Measurements from ENCODE around the gene TMEM213.
"Not testable (repeated sequence)": the region's sequence is repeated elsewhere in the genome, so short reads cannot be mapped to it uniquely, and the experiment has no call there.

The TMEM213 gene

GRCh38 chr7:138785587-138786437 is 12.0 kb upstream of the TMEM213 start:
- no peak for TF ChIP-seq POU2F2 (IDR thresholded peaks at IDR 0.05; ENCODE audit: low read depth, low read length)
- TF ChIP-seq TAF1 (IDR thresholded peaks at IDR 0.05; ENCODE audit: low read depth, low read length) = no peak
- DNase-seq (ENCODE audit: insufficient read length, low spot score) = no peak
- no peak for FAIRE-seq

- DNase-seq (ENCODE audit: insufficient read length, low spot score) = no peak
- no peak for FAIRE-seq
- no peak for TF ChIP-seq POU2F2 (IDR thresholded peaks at IDR 0.05; ENCODE audit: low read depth, low read length)
Measured at GRCh38 chr7:138796038-138796615, 1.7 kb upstream of the TMEM213 start.

DNA sequence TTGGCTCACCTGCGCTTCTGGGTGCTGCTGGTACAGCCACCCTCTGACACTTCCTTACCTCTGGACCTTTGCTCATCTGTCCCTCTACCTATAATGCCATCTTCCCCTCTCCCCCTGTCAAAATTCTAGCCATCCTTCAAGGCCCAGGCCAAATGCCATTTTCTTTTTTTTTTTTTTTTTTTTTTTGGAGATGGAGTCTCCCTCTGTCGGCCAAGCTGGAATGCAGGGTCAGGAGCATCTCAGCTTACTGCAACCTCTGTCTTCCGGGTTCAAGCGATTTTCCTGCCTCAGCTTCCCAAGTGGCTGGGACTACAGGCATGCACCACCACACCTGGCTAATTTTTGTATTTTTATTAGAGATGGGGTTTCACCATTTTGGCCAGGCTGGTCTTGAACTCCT is 748 bp upstream of the TMEM213 start:
- not testable (repeated sequence) for DNase-seq (ENCODE audit: insufficient read length, low spot score); FAIRE-seq

DNA sequence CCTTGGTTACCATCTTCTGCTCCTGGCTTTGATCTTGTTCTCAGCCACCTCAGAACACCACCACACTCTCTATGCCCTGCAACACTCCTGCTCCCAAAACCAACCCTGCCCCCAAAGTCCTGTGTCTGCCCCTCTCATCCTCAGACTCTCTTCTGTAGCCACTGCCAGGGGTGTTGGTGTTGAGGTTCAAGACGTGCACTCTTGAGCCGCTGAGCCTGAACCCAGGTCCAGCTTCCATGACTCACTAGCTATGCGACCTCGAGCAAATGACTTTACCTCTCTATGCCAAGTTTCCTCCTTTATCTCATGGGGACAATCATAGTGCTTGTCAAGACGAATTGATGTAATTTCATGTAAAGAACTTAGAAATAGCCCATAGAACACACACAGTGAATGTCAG is 1.0 kb downstream of the TMEM213 start:
- TF ChIP-seq SPI1 (IDR thresholded peaks at IDR 0.05; ENCODE audit: low read depth, low read length) (no peak), POLR2A (IDR thresholded peaks at IDR 0.05; ENCODE audit: low read depth, low read length) (no peak), TAF1 (IDR thresholded peaks at IDR 0.05; ENCODE audit: low read depth, low read length) (no peak), POLR2AphosphoS5 (IDR thresholded peaks at IDR 0.05; ENCODE audit: low read depth, low read length) (no peak), POU2F2 (IDR thresholded peaks at IDR 0.05; ENCODE audit: low read depth, low read length) (no peak), PAX5 (IDR thresholded peaks at IDR 0.05; ENCODE audit: insufficient read depth, low read length, severe bottlenecking) (no peak)
- DNase-seq (ENCODE audit: insufficient read length, low spot score) (no peak), FAIRE-seq (no peak)

GRCh38 chr7:138799336-138800000 is 1.7 kb downstream of the TMEM213 start:
- TF ChIP-seq POLR2AphosphoS5 (IDR thresholded peaks at IDR 0.05; ENCODE audit: low read depth, low read length) (no peak), POU2F2 (IDR thresholded peaks at IDR 0.05; ENCODE audit: low read depth, low read length) (no peak), POLR2A (IDR thresholded peaks at IDR 0.05; ENCODE audit: low read depth, low read length) (no peak), SPI1 (IDR thresholded peaks at IDR 0.05; ENCODE audit: low read depth, low read length) (no peak), TAF1 (IDR thresholded peaks at IDR 0.05; ENCODE audit: low read depth, low read length) (no peak), PAX5 (IDR thresholded peaks at IDR 0.05; ENCODE audit: insufficient read depth, low read length, severe bottlenecking) (no peak)
- no peak for DNase-seq (ENCODE audit: insufficient read length, low spot score)
- no peak for FAIRE-seq

DNA sequence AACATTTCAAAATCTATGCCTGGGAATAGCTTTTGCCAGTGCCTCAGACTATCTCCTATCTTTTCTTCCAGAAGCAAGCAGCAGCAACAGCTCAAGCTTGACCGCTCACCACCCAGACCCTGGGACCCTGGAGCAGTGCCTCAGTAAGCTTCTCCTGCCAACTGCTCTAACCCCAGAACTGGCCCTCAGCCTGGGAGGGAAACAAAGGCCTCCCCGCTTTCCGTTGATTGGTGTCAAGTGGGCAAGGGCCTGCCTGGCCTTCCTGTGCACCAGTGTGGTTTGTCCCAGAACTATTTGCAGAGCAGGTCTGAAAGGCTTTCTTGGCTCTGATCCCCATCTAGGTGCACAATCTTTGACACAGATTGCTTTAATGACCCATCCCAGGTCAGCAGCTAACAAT is 3.5 kb downstream of the TMEM213 start:
- DNase-seq (ENCODE audit: insufficient read length, low spot score) (no peak), FAIRE-seq (no peak)

DNA sequence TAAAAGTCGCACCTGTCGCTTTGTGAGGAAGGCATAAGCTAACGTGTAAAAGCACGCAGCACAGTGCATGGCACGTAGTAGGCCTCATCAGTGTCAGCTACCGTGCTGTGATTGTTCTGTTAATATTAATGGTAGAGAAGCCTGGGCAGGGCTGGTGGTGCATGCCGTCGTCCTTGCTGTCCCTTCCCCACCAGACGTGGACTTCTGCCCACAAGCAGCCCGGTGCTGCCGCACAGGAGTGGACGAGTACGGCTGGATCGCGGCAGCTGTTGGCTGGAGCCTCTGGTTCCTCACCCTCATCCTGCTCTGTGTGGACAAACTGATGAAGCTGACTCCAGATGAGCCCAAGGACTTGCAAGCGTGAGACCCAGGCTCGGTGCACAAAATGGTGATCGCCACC is 4.9 kb downstream of the TMEM213 start:
- FAIRE-seq = no peak

More for the DNA sequence above, 3.5 kb downstream of the TMEM213 start:
- TF ChIP-seq POLR2A (IDR thresholded peaks at IDR 0.05; ENCODE audit: low read depth, low read length) (no peak), PAX5 (IDR thresholded peaks at IDR 0.05; ENCODE audit: insufficient read depth, low read length, severe bottlenecking) (no peak), POU2F2 (IDR thresholded peaks at IDR 0.05; ENCODE audit: low read depth, low read length) (no peak), TAF1 (IDR thresholded peaks at IDR 0.05; ENCODE audit: low read depth, low read length) (no peak), SPI1 (IDR thresholded peaks at IDR 0.05; ENCODE audit: low read depth, low read length) (no peak), POLR2AphosphoS5 (IDR thresholded peaks at IDR 0.05; ENCODE audit: low read depth, low read length) (no peak)

GRCh38 chr7:138804618-138805017 is 6.8 kb downstream of the TMEM213 start:
- FAIRE-seq (no peak), DNase-seq (ENCODE audit: insufficient read length, low spot score) (no peak)
- no peak for TF ChIP-seq PAX5 (IDR thresholded peaks at IDR 0.05; ENCODE audit: insufficient read depth, low read length, severe bottlenecking)
- TF ChIP-seq SPI1 (IDR thresholded peaks at IDR 0.05; ENCODE audit: low read depth, low read length) = no peak
- TF ChIP-seq TAF1 (IDR thresholded peaks at IDR 0.05; ENCODE audit: low read depth, low read length) = no peak
- TF ChIP-seq POU2F2 (IDR thresholded peaks at IDR 0.05; ENCODE audit: low read depth, low read length) = no peak
- TF ChIP-seq POLR2AphosphoS5 (IDR thresholded peaks at IDR 0.05; ENCODE audit: low read depth, low read length) = no peak

More for the DNA sequence above, 4.9 kb downstream of the TMEM213 start:
- TF ChIP-seq POU2F2 (IDR thresholded peaks at IDR 0.05; ENCODE audit: low read depth, low read length) = no peak
- no peak for TF ChIP-seq POLR2AphosphoS5 (IDR thresholded peaks at IDR 0.05; ENCODE audit: low read depth, low read length)
- no peak for TF ChIP-seq PAX5 (IDR thresholded peaks at IDR 0.05; ENCODE audit: insufficient read depth, low read length, severe bottlenecking)
- TF ChIP-seq SPI1 (IDR thresholded peaks at IDR 0.05; ENCODE audit: low read depth, low read length) = no peak
- no peak for TF ChIP-seq POLR2A (IDR thresholded peaks at IDR 0.05; ENCODE audit: low read depth, low read length)
- no peak for DNase-seq (ENCODE audit: insufficient read length, low spot score)

GRCh38 chr7:138809346-138809745 is 11.6 kb downstream of the TMEM213 start:
- FAIRE-seq (no peak), DNase-seq (ENCODE audit: insufficient read length, low spot score) (no peak)
- TF ChIP-seq POLR2AphosphoS5 (IDR thresholded peaks at IDR 0.05; ENCODE audit: low read depth, low read length) (no peak), POLR2A (IDR thresholded peaks at IDR 0.05; ENCODE audit: low read depth, low read length) (no peak), POU2F2 (IDR thresholded peaks at IDR 0.05; ENCODE audit: low read depth, low read length) (no peak), TAF1 (IDR thresholded peaks at IDR 0.05; ENCODE audit: low read depth, low read length) (no peak), PAX5 (IDR thresholded peaks at IDR 0.05; ENCODE audit: insufficient read depth, low read length, severe bottlenecking) (no peak), SPI1 (IDR thresholded peaks at IDR 0.05; ENCODE audit: low read depth, low read length) (no peak)

DNA sequence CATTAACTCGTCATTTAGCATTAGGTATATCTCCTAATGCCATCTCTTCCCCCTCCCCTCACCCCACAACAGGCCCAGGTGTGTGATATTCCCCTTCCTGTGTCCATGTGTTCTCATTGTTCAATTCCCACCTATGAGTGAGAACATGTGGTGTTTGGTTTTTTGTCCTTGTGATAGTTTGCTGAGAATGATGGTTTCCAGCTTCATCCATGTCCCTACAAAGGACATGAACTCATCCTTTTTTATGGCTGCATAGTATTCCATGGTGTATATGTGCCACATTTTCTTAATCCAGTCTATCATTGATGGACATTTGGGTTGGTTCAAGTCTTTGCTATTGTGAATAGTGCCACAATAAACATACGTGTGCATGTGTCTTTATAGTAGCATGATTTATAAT is 13.5 kb downstream of the TMEM213 start:
- not testable (repeated sequence) for DNase-seq (ENCODE audit: insufficient read length, low spot score); FAIRE-seq

Data from GM12891 (cell line).